SK-N-SH (cell line): Measurements from ENCODE around the gene PIK3C2B. TPM values are rescaled to one million over a fixed set of nuclear protein-coding genes. Genes with fewer than 3 reads are reported as not detected.
A peak's percentile ranks its signal among the peaks of the same experiment; 100 is the strongest.

Source experiments
- CTCF ChIA-PET: fragments of 300-600, 350-600 bp; formaldehyde crosslinking; extraction: SDS; loops from one replicate; lab custom pipeline; 2021; lab: Yijun Ruan, JAX
- POLR2A ChIA-PET: fragments of 350-600 bp; sonication (Branson Sonifier 250); formaldehyde crosslinking; extraction: SDS; loops from one replicate; lab custom pipeline; 2020; ENCODE audit warnings: antibody characterized with exemption, inconsistent platforms; lab: Yijun Ruan, JAX
- DNase-seq: peaks from one replicate; pipeline ENCODE4 v3.0.0; 2012
- H2AFZ ChIP-seq: fragments of 200-600 bp; sonication (generic); 2 replicates; pipeline ENCODE4 v1.8.1; 2016; ENCODE audit warnings: antibody characterized with exemption, mild to moderate bottlenecking, low read depth
- H3F3A ChIP-seq: fragments of 200-600 bp; sonication (generic); replicated peaks from 2 replicates; pipeline ENCODE3; 2016; ENCODE audit warnings: antibody characterized with exemption, mild to moderate bottlenecking; ENCODE audit not compliant: insufficient read depth
- H3K27ac ChIP-seq, 2 experiments: fragments of 200-500 bp in 1 of 2; fragments of 200-600 bp in 1 of 2; sonication (Bioruptor generic) in 1 of 2; sonication (generic), shearing (Covaris generic) in 1 of 2; 2 replicates each; pipeline versions ENCODE4 v1.5.1 to v1.6.1; 2014 to 2016; ENCODE audit warnings: low read depth in 2 of 2, inconsistent platforms in 1 of 2, low read length in 1 of 2, mild to moderate bottlenecking in 1 of 2, mixed read lengths in 1 of 2
- H3K27me3 ChIP-seq: fragments of 200-600 bp; sonication (generic), shearing (Covaris generic); 2 replicates; pipeline ENCODE4 v1.6.1; 2016; ENCODE audit warnings: mixed run types; ENCODE audit not compliant: insufficient read depth
- H3K36me3 ChIP-seq, 2 experiments: fragments of 200-500 bp in 1 of 2; fragments of 200-600 bp in 1 of 2; sonication (Bioruptor generic) in 1 of 2; sonication (generic) in 1 of 2; replicated peaks in 1 of 2; 2 replicates each; pipeline versions ENCODE3 to v1.5.1; 2014 to 2016; ENCODE audit warnings: low read length in 1 of 2, mild to moderate bottlenecking in 1 of 2; ENCODE audit not compliant: insufficient read depth in 2 of 2, control insufficient read depth in 1 of 2
- H3K4me1 ChIP-seq, 2 experiments: fragments of 200-500 bp in 1 of 2; fragments of 200-600 bp in 1 of 2; sonication (Bioruptor generic) in 1 of 2; sonication (generic), shearing (Covaris generic) in 1 of 2; 2 replicates each; pipeline versions ENCODE4 v1.5.1 to v1.6.1; 2014 to 2016; ENCODE audit warnings: low read depth in 1 of 2, low read length in 1 of 2, mixed run types in 1 of 2; ENCODE audit not compliant: insufficient read depth in 2 of 2, control insufficient read depth in 1 of 2
- H3K4me2 ChIP-seq: fragments of 200-600 bp; sonication (generic), shearing (Covaris generic); 2 replicates; pipeline ENCODE4 v1.6.1; 2017; ENCODE audit warnings: mixed run types
- H3K4me3 ChIP-seq, 2 experiments: fragments of 200-500 bp in 1 of 2; fragments of 200-600 bp in 1 of 2; sonication (Bioruptor generic) in 1 of 2; sonication (generic), shearing (Covaris generic) in 1 of 2; 2 replicates each; pipeline versions ENCODE4 v1.5.1 to v1.8.1; 2014 to 2016; ENCODE audit warnings: low read depth in 2 of 2, inconsistent platforms in 1 of 2, low read length in 1 of 2, mild to moderate bottlenecking in 1 of 2, mixed read lengths in 1 of 2, moderate library complexity in 1 of 2
- H3K79me2 ChIP-seq: fragments of 200-600 bp; sonication (generic); 2 replicates; pipeline ENCODE4 v1.8.1; 2017; ENCODE audit warnings: mild to moderate bottlenecking; ENCODE audit not compliant: insufficient read depth
- H3K9ac ChIP-seq: fragments of 200-600 bp; sonication (generic); 2 replicates; pipeline ENCODE4 v1.6.1; 2017; ENCODE audit warnings: mixed run types
- H3K9me2 ChIP-seq: fragments of 200-600 bp; sonication (generic); 2 replicates; pipeline ENCODE4 v1.6.1; 2017; ENCODE audit warnings: mixed run types
- H3K9me3 ChIP-seq: fragments of 200-600 bp; sonication (generic); 2 replicates; pipeline ENCODE4 v1.6.1; 2017; ENCODE audit warnings: mixed run types, mild to moderate bottlenecking, moderate library complexity
- H4K20me1 ChIP-seq: fragments of 200-600 bp; sonication (generic); 2 replicates; pipeline ENCODE4 v1.6.1; 2017; ENCODE audit warnings: mild to moderate bottlenecking, mixed run types; ENCODE audit not compliant: insufficient read depth
- CTCF ChIP-seq: fragments of 200-600 bp; sonication (generic); IDR thresholded peaks from 2 replicates; pipeline ENCODE4 v1.6.1; 2017; ENCODE audit warnings: antibody characterized with exemption, mild to moderate bottlenecking, moderate library complexity
- ELF1 ChIP-seq: IDR thresholded peaks from 2 replicates; pipeline ENCODE4 v1.4.0; 2012
- FOXM1 ChIP-seq: IDR thresholded peaks from 2 replicates; pipeline ENCODE4 v1.4.0; 2012; ENCODE audit warnings: low read depth, mild to moderate bottlenecking
- POLR2AphosphoS5 ChIP-seq: IDR thresholded peaks from 2 replicates; pipeline ENCODE4 v1.6.1; 2012; ENCODE audit warnings: low read depth, low read length
- RAD21 ChIP-seq: IDR thresholded peaks from 2 replicates; pipeline ENCODE4 v1.6.1; 2012; ENCODE audit warnings: mild to moderate bottlenecking, low read length
- RCOR1 ChIP-seq: fragments of 150-350 bp; IDR thresholded peaks from 2 replicates; pipeline ENCODE4 v1.6.1; 2017; ENCODE audit warnings: antibody characterized with exemption, low read length
- RFX5 ChIP-seq: IDR thresholded peaks from 2 replicates; pipeline ENCODE4 v1.6.1; 2012; ENCODE audit warnings: mild to moderate bottlenecking, improper control_type of control experiment, low read length
- RXRA ChIP-seq: IDR thresholded peaks from 2 replicates; pipeline ENCODE4 v1.4.0; 2012; ENCODE audit warnings: low read depth, mild to moderate bottlenecking, borderline replicate concordance
- SMC3 ChIP-seq: IDR thresholded peaks from 2 replicates; pipeline ENCODE4 v1.6.1; 2012; ENCODE audit warnings: low read depth, low read length, improper control_type of control experiment
- TAF1 ChIP-seq: IDR thresholded peaks from 2 replicates; pipeline ENCODE4 v1.6.1; 2012; ENCODE audit warnings: low read depth, mild to moderate bottlenecking, low read length, moderate library complexity, borderline replicate concordance
- WGBS: methylation state at CpG from one replicate; pipeline ENCODE4 v1.1.6; 2017; ENCODE audit warnings: low lambda C conversion rate; 5-methylcytosine and 5-hydroxymethylcytosine counted together
- polyA plus RNA-seq, 3 experiments: library from polyadenylated mRNA; depleted of rRNA; stranded (reverse); fragments of >200 nt; gene quantifications; 2 replicates each; pipeline ENCODE4 v1.2.3, GENCODE V29; 2012
- TF ChIP-seq, protein P1 (sequence below): IDR thresholded peaks from 2 replicates; pipeline ENCODE4 v1.6.1; 2012; ENCODE audit warnings: mild to moderate bottlenecking, low read depth, low read length, moderate library complexity

PIK3C2B gene
- polyA plus RNA-seq, 1 of the 3 experiments (the other 2 are of a cell fraction) = 6.5 TPM

- no peak overlapping the region for H2AFZ ChIP-seq
- POLR2A ChIA-PET = interaction anchor here (1.6 kb wide), 1 partner anchor 47 kb away, joined by 3 read pairs; no protein-coding TSS in a partner anchor
- DNase-seq = peak; percentile 82
These were observed 48.0 kb downstream of the PIK3C2B start for GRCh38 chr1:204446413-204447111.

More at GRCh38 chr1:204446413-204447111, 48.0 kb downstream of the PIK3C2B start:
- Histone ChIP-seq H3K9me3 (no peaks in the 10 kb centered on the region), H3K9ac (no peak overlapping the region), H3K4me1 (no peaks in the 10 kb centered on the region; a peak in 1 of 4 replicates), H3K79me2 (no peaks in the 10 kb centered on the region), H3K27me3 (no peaks in the 10 kb centered on the region), H3K36me3 (peaks cover 0 to 24% of the 10 kb centered on the region in 2 experiments), H3F3A (no peaks in the 10 kb centered on the region), H3K27ac (no peak overlapping the region), H3K4me3 (no peak overlapping the region; a peak in 1 of 4 replicates), H3K9me2 (no peaks in the 10 kb centered on the region), H4K20me1 (no peaks in the 10 kb centered on the region), H3K4me2 (no peak overlapping the region)
- 57% methylated on average over 6 of the region's 11 CpGs for WGBS
- TF ChIP-seq RXRA = no peak
- TF ChIP-seq TAF1 = no peak
- TF ChIP-seq ELF1 = no peak
- no peak for TF ChIP-seq RFX5
- TF ChIP-seq, protein P1, sequence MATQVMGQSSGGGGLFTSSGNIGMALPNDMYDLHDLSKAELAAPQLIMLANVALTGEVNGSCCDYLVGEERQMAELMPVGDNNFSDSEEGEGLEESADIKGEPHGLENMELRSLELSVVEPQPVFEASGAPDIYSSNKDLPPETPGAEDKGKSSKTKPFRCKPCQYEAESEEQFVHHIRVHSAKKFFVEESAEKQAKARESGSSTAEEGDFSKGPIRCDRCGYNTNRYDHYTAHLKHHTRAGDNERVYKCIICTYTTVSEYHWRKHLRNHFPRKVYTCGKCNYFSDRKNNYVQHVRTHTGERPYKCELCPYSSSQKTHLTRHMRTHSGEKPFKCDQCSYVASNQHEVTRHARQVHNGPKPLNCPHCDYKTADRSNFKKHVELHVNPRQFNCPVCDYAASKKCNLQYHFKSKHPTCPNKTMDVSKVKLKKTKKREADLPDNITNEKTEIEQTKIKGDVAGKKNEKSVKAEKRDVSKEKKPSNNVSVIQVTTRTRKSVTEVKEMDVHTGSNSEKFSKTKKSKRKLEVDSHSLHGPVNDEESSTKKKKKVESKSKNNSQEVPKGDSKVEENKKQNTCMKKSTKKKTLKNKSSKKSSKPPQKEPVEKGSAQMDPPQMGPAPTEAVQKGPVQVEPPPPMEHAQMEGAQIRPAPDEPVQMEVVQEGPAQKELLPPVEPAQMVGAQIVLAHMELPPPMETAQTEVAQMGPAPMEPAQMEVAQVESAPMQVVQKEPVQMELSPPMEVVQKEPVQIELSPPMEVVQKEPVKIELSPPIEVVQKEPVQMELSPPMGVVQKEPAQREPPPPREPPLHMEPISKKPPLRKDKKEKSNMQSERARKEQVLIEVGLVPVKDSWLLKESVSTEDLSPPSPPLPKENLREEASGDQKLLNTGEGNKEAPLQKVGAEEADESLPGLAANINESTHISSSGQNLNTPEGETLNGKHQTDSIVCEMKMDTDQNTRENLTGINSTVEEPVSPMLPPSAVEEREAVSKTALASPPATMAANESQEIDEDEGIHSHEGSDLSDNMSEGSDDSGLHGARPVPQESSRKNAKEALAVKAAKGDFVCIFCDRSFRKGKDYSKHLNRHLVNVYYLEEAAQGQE = no peak
- peak; percentile 85 for TF ChIP-seq SMC3
- TF ChIP-seq RCOR1 = no peak
- no peak for TF ChIP-seq FOXM1
- peak; percentile 74 for TF ChIP-seq CTCF
- no peak for TF ChIP-seq POLR2AphosphoS5
- TF ChIP-seq RAD21 = peak; percentile 72
- CTCF ChIA-PET = interaction anchor here (0.6 to 35.1 kb wide), 22 partner anchors 11 to 361 kb away, joined by 3 to 1005 read pairs (median 6); partner anchors contain the start of gene PIK3C2B
